ENCODE results near the gene ZNF283.
A peak's percentile ranks its signal among the peaks of the same experiment; 100 is the strongest.

ZNF283 gene

DNA sequence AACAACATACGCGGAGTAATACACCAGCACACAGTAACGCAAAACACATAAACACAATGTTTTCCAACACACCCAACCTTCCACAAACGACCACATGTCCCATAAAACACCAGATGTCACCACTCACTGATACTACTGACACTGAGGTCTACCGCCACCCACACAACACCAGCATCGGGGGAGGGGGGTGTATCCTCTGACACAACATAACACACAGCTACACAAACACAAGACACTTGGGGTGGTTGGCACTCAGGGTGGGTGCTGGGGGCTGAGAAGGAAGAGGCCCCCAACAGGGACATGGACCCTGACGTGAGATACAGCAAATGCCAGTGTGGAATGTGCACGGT, 44.8 kb upstream of the ZNF283 start:
- H3K9me3 ChIP-seq (ENCODE audit: control insufficient read depth, insufficient read depth, low read length), result no peaks in the 10 kb centered on the region
- peak overlapping the region; percentile 94 for H3K4me3 ChIP-seq (ENCODE audit: low read length)
- peaks cover 38% of the 10 kb centered on the region for H3K79me2 ChIP-seq (ENCODE audit: control insufficient read depth, low read length)
- peak overlapping the region; percentile 95 for H3K27ac ChIP-seq (ENCODE audit: low read depth, low read length)
- peaks cover 10% of the 10 kb centered on the region for H3K36me3 ChIP-seq (ENCODE audit: control insufficient read depth, low read length)
- no peaks in the 10 kb centered on the region for H3K27me3 ChIP-seq (ENCODE audit: control insufficient read depth, low read length)
- peak overlapping the region; percentile 90 for H3K4me2 ChIP-seq (ENCODE audit: low read length)
- H3K4me1 ChIP-seq (ENCODE audit: control insufficient read depth, low read length), result peaks cover 74% of the 10 kb centered on the region
- peaks cover 32% of the 10 kb centered on the region for H3F3A ChIP-seq (ENCODE audit: control insufficient read depth, insufficient read depth)
- TF ChIP-seq, protein P1, sequence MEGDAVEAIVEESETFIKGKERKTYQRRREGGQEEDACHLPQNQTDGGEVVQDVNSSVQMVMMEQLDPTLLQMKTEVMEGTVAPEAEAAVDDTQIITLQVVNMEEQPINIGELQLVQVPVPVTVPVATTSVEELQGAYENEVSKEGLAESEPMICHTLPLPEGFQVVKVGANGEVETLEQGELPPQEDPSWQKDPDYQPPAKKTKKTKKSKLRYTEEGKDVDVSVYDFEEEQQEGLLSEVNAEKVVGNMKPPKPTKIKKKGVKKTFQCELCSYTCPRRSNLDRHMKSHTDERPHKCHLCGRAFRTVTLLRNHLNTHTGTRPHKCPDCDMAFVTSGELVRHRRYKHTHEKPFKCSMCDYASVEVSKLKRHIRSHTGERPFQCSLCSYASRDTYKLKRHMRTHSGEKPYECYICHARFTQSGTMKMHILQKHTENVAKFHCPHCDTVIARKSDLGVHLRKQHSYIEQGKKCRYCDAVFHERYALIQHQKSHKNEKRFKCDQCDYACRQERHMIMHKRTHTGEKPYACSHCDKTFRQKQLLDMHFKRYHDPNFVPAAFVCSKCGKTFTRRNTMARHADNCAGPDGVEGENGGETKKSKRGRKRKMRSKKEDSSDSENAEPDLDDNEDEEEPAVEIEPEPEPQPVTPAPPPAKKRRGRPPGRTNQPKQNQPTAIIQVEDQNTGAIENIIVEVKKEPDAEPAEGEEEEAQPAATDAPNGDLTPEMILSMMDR (IDR thresholded peaks at IDR 0.05; ENCODE audit: low read depth, low read length, poor library complexity, severe bottlenecking), result no peak
- no peak for TF ChIP-seq EZH2phosphoT487 (IDR thresholded peaks at IDR 0.05; ENCODE audit: borderline replicate concordance, low read length)
- H4K20me1 ChIP-seq (ENCODE audit: control insufficient read depth, insufficient read depth, low read depth, low read length), result no peaks in the 10 kb centered on the region
- no peaks in the 10 kb centered on the region for H3K9me2 ChIP-seq (replicated peaks; ENCODE audit: control insufficient read depth, low read length)

DNA sequence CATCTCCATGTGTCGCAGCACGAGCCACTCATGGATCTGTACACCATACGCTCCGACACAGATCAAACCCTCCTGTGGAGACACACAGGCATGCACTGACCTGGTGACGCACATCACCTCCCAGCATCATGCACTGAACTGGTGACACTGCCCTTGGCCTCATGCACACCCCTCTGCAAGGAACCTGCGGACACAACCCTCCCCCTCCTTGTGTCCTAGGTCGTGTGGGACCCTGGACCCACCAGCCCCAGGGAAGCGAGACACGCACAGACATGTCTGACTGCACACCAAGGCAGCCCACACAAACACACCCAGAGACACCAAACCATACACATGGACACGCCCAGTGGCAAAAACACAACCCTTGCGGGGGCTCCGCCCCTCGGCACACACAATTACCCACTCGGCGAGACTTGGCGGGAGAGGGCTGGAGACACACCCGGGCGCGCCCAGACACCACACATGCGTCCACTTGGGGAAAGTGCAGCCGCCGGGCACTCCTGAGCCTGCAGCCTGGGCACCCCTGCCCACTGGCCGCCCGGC, 44.4 kb upstream of the ZNF283 start:
- H3K27ac ChIP-seq (ENCODE audit: low read depth, low read length), result peak overlapping the region; percentile 95
- no peaks in the 10 kb centered on the region for H3K9me3 ChIP-seq (ENCODE audit: control insufficient read depth, insufficient read depth, low read length)
- H3K36me3 ChIP-seq (ENCODE audit: control insufficient read depth, low read length), result peaks cover 10% of the 10 kb centered on the region
- H3K79me2 ChIP-seq (ENCODE audit: control insufficient read depth, low read length), result peaks cover 37% of the 10 kb centered on the region
- H4K20me1 ChIP-seq (ENCODE audit: control insufficient read depth, insufficient read depth, low read depth, low read length), result no peaks in the 10 kb centered on the region
- H3K9me2 ChIP-seq (replicated peaks; ENCODE audit: control insufficient read depth, low read length), result no peaks in the 10 kb centered on the region
- no peaks in the 10 kb centered on the region for H3K27me3 ChIP-seq (ENCODE audit: control insufficient read depth, low read length)
- peak overlapping the region; percentile 94 for H3K4me3 ChIP-seq (ENCODE audit: low read length)
- peaks cover 27% of the 10 kb centered on the region for H3F3A ChIP-seq (ENCODE audit: control insufficient read depth, insufficient read depth)
- TF ChIP-seq, protein P1 (IDR thresholded peaks at IDR 0.05; ENCODE audit: low read depth, low read length, poor library complexity, severe bottlenecking), result peak; percentile 10
- TF ChIP-seq EZH2phosphoT487 (IDR thresholded peaks at IDR 0.05; ENCODE audit: borderline replicate concordance, low read length), result no peak
- H3K4me1 ChIP-seq (ENCODE audit: control insufficient read depth, low read length), result peaks cover 70% of the 10 kb centered on the region
- peak overlapping the region; percentile 90 for H3K4me2 ChIP-seq (ENCODE audit: low read length)

DNA sequence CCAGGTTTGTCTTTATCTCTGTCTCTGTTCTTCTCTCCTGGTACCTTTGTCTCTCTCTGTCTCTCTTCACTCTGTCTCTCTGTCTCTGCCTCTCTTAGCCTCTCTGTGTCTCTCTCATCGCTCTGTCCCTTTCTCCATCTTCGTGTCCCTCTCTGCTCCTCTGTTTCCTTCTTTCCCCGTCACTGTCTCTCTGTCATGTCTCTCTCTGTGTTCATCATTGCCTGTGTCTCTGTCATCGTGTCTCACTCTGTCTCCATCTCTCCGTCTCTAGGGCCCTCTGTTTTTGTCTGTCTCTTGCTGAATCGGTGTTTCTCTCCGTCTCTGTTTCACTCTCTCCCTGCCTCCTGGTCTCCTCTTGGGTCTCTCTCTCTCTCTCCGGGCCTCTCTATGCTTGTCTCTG, 43.5 kb upstream of the ZNF283 start:
- Histone ChIP-seq H3K4me1 (ENCODE audit: control insufficient read depth, low read length) (peaks cover 61% of the 10 kb centered on the region), H3K27ac (ENCODE audit: low read depth, low read length) (peak overlapping the region; percentile 95), H3F3A (ENCODE audit: control insufficient read depth, insufficient read depth) (peaks cover 20% of the 10 kb centered on the region), H3K4me3 (ENCODE audit: low read length) (peak overlapping the region; percentile 94), H4K20me1 (ENCODE audit: control insufficient read depth, insufficient read depth, low read depth, low read length) (no peaks in the 10 kb centered on the region), H3K9me3 (ENCODE audit: control insufficient read depth, insufficient read depth, low read length) (no peaks in the 10 kb centered on the region), H3K9me2 (replicated peaks; ENCODE audit: control insufficient read depth, low read length) (no peaks in the 10 kb centered on the region), H3K36me3 (ENCODE audit: control insufficient read depth, low read length) (peaks cover 10% of the 10 kb centered on the region), H3K4me2 (ENCODE audit: low read length) (peak overlapping the region; percentile 90), H3K27me3 (ENCODE audit: control insufficient read depth, low read length) (no peaks in the 10 kb centered on the region), H3K79me2 (ENCODE audit: control insufficient read depth, low read length) (peaks cover 37% of the 10 kb centered on the region)
- no peak for TF ChIP-seq EZH2phosphoT487 (IDR thresholded peaks at IDR 0.05; ENCODE audit: borderline replicate concordance, low read length)
- TF ChIP-seq, protein P1 (IDR thresholded peaks at IDR 0.05; ENCODE audit: low read depth, low read length, poor library complexity, severe bottlenecking), result no peak

Data from DOHH2 (cell line).